GM12892 (cell line): Measurements from ENCODE around the gene GNB1L.

Source experiments
- POLR2A ChIP-seq: IDR thresholded peaks from 2 replicates; pipeline ENCODE4 v1.6.1; 2011; ENCODE audit warnings: low read depth, low read length, control low read depth
- POLR2AphosphoS5 ChIP-seq: IDR thresholded peaks from 2 replicates; pipeline ENCODE4 v1.6.1; 2011; ENCODE audit warnings: low read depth, low read length, control low read depth

GRCh38 chr22:19765477-19766239 is 89.0 kb downstream of the GNB1L start:
- no peak for TF ChIP-seq POLR2A
- TF ChIP-seq POLR2AphosphoS5, result no peak
